Measurements from ENCODE around the gene CHI3L1. TPM values are rescaled to one million over a fixed set of nuclear protein-coding genes. Genes with fewer than 3 reads are reported as not detected.

CHI3L1 gene
- total RNA-seq, 1 donor from 2014 or later, result 0.12 TPM

GRCh38 chr1:203138066-203138465 is 48.4 kb downstream of the CHI3L1 start:
- no peak for DNase-seq (ENCODE audit: extremely low read depth, low read depth, low spot score)

- DNase-seq (ENCODE audit: extremely low read depth, low read depth, low spot score), result no peak
Measured at GRCh38 chr1:203137324-203137723, 49.2 kb downstream of the CHI3L1 start.

GRCh38 chr1:203136409-203137042 is 50.0 kb downstream of the CHI3L1 start:
- DNase-seq (ENCODE audit: extremely low read depth, low read depth, low spot score), result no peak

- no peak for DNase-seq (ENCODE audit: extremely low read depth, low read depth, low spot score)
Measured at GRCh38 chr1:203135636-203136305, 50.7 kb downstream of the CHI3L1 start.

- DNase-seq (ENCODE audit: extremely low read depth, low read depth, low spot score), result no peak
Measured at GRCh38 chr1:203133970-203134725, 52.4 kb downstream of the CHI3L1 start.

- DNase-seq (ENCODE audit: extremely low read depth, low read depth, low spot score), result no peak
Measured at GRCh38 chr1:203131548-203132200, 54.8 kb downstream of the CHI3L1 start.

GRCh38 chr1:203130358-203130985 is 56.0 kb downstream of the CHI3L1 start:
- no peak for DNase-seq (ENCODE audit: extremely low read depth, low read depth, low spot score)

GRCh38 chr1:203129501-203130231 is 56.8 kb downstream of the CHI3L1 start:
- DNase-seq (ENCODE audit: extremely low read depth, low read depth, low spot score), result no peak

Other genes with a start within 250 kb of the CHI3L1 start
- gene ADIPOR1, start 228.4 kb downstream of the CHI3L1 start, total RNA-seq, result 82.2 and 92.9 TPM in 2 replicates
- 43.4 and 51.5 TPM in 2 replicates for gene CYB5R1, start 219.4 kb downstream of the CHI3L1 start, total RNA-seq
- 55.4 and 58.7 TPM in 2 replicates for gene TMEM183A, start 179.3 kb downstream of the CHI3L1 start, total RNA-seq
- gene PPFIA4, start 160.2 kb downstream of the CHI3L1 start, total RNA-seq, result 0.29 and 6.8 TPM in 2 replicates
- gene MYOG, start 100.7 kb downstream of the CHI3L1 start, total RNA-seq, result not detected in 2 replicates
- 8.6 TPM in 1 of 2 replicates, not detected in the other for gene ADORA1, start 59.0 kb downstream of the CHI3L1 start, total RNA-seq
- gene MYBPH, start 10.9 kb downstream of the CHI3L1 start, total RNA-seq, result not detected in 2 replicates
- gene CHIT1, start 43.0 kb upstream of the CHI3L1 start, total RNA-seq, result not detected in 2 replicates
- 35.9 and 54.7 TPM in 2 replicates for gene BTG2, start 118.8 kb upstream of the CHI3L1 start, total RNA-seq
- gene FMOD, start 164.4 kb upstream of the CHI3L1 start, total RNA-seq, result 0.93 and 1.8 TPM in 2 replicates

Measured in glomerular endothelial cell (primary cell).